CD4-positive, alpha-beta T cell (primary cell): ENCODE measurements around the gene FNDC3A. TPM values are rescaled to one million over a fixed set of nuclear protein-coding genes. Genes with fewer than 3 reads are reported as not detected.

Source experiments
- ATAC-seq: fragments of 200-7000 bp; cut with Tn5 transposase; one replicate; pipeline ENCODE4 v1.10.0; 2022; ENCODE audit warnings: mild to moderate bottlenecking; ENCODE audit not compliant: poor library complexity
- CTCF ChIA-PET: fragments of 350-600 bp; sonication (Branson Sonifier 250); formaldehyde crosslinking; loops from one replicate; lab custom pipeline; 2021; ENCODE audit warnings: antibody characterized with exemption, inconsistent platforms; lab: Charles Lee
- POLR2A ChIA-PET: fragments of 350-600 bp; sonication (Branson Sonifier 250); formaldehyde crosslinking; loops from one replicate; lab custom pipeline; 2021; ENCODE audit warnings: antibody characterized with exemption, inconsistent platforms; lab: Charles Lee
- DNase-seq, 14 experiments: peaks; one replicate each; pipeline ENCODE4 v3.0.0-alpha.2; 2013 to 2020; ENCODE audit warnings: mixed read lengths in 2 of 14
- H3K27ac ChIP-seq, 2 donors: one replicate each; pipeline versions ENCODE4 v1.5.1 to v1.7.0; 2013; ENCODE audit warnings: low read length in 2 of 2, low read depth in 1 of 2, mild to moderate bottlenecking in 1 of 2
- H3K27me3 ChIP-seq, 2 experiments: 1 replicate in 1 of 2; 2 replicates in 1 of 2; pipeline versions ENCODE4 v1.6.1 to v1.7.0; 2013; ENCODE audit warnings: low read length in 2 of 2, control low read depth in 1 of 2, mild to moderate bottlenecking in 1 of 2, moderate library complexity in 1 of 2; ENCODE audit not compliant: insufficient read depth in 2 of 2, control insufficient read depth in 1 of 2
- H3K36me3 ChIP-seq: one replicate; pipeline ENCODE4 v1.6.1; 2013; ENCODE audit warnings: low read length, control low read depth; ENCODE audit not compliant: insufficient read depth
- H3K4me1 ChIP-seq: one replicate; pipeline ENCODE4 v1.6.1; 2013; ENCODE audit warnings: low read length, control low read depth; ENCODE audit not compliant: insufficient read depth
- H3K4me3 ChIP-seq: one replicate; pipeline ENCODE4 v1.5.1; 2013; ENCODE audit warnings: mild to moderate bottlenecking, low read length, moderate library complexity
- H3K9me3 ChIP-seq, 2 experiments: 1 replicate in 1 of 2; 2 replicates in 1 of 2; pipeline versions ENCODE4 v1.6.1 to v1.7.0; 2013; ENCODE audit warnings: low read length in 2 of 2, mild to moderate bottlenecking in 2 of 2, control low read depth in 1 of 2, moderate library complexity in 1 of 2; ENCODE audit not compliant: control insufficient read depth in 1 of 2, insufficient read depth in 1 of 2
- H3K27ac Mint-ChIP-seq: one replicate; pipeline ENCODE4 v1.8.0; 2020; ENCODE audit warnings: mixed read lengths
- H3K27me3 Mint-ChIP-seq: one replicate; pipeline ENCODE4 v1.8.0; 2021; ENCODE audit warnings: mixed read lengths
- H3K36me3 Mint-ChIP-seq: one replicate; pipeline ENCODE4 v1.8.0; 2021; ENCODE audit warnings: low read depth, mixed read lengths
- H3K4me1 Mint-ChIP-seq: one replicate; pipeline ENCODE4 v1.8.0; 2021; ENCODE audit warnings: low read depth, mixed read lengths
- H3K4me3 Mint-ChIP-seq: one replicate; pipeline ENCODE4 v1.8.0; 2020; ENCODE audit warnings: mild to moderate bottlenecking, mixed read lengths
- H3K9me3 Mint-ChIP-seq: one replicate; pipeline ENCODE4 v1.8.0; 2020; ENCODE audit warnings: mixed read lengths
- intact Hi-C, 2 experiments: fragments of 100-400 bp; cut with DNase I in 1 of 2; cut with micrococcal nuclease in 1 of 2; formaldehyde crosslinking; loops; one replicate each; pipeline versions ENCODE4 v1.15.1 to v1.9.0; 2023 to 2025; cut with DNase I, micrococcal nuclease
- total RNA-seq, 174 experiments: library from RNA in 2 of 174; stranded (reverse) in 2 of 174; gene quantifications; one replicate each; pipeline ENCODE4 v1.2.3 and lab custom pipeline; 2021 to 2026
- TF ChIP-seq, protein P1 (sequence below): fragments of 200-600 bp; IDR thresholded peaks from one replicate; pipeline ENCODE4 v1.8.0; 2022; ENCODE audit warnings: antibody characterized with exemption, mild to moderate bottlenecking

Gene FNDC3A
- total RNA-seq, 2 experiments from 2014 or later = 27.7 to 28.6 TPM

DNA sequence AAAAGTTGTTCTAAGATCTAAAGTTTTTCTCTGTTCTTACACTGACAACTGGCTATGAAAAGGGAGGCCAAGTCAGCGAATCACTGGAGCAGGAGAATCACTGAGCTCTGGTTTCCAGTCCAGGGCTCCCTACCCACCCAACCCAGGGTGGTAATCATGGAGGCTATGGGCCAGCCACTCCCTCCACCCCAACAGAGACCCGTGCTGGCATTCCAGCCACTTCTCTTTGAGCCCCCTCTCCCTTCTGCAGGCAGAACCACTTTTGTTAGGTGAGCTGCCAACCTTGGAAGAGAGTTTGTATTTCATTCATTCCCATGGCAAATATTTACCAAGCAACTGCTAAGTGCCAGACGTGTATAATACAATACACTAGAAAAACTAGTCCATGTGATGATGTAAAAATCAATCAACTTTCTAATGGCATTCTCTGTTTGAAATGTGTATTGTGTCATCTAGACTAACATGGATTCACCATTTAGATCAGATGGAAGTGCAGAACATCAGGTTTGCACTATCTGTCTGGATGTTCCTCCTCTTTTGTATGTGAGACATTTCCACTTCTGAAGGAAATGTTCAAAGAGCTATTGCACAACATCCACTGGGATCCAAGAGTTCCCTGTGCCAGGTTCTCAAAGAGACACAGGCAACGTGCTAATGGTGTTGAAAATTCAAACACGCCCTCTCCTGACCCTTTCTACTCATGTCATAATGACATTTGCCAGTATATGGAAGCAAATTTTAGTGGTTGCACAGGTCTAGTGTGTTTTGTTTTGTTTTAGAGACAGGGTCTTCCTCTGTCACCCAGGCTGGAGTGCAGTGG, 249.7 kb downstream of the FNDC3A start:
- ChIA-PET CTCF (interaction anchor here (1.5 kb wide), 1 partner anchor 10 kb away, joined by 3 read pairs; no protein-coding TSS in a partner anchor), POLR2A (interaction anchor here (1.0 kb wide), 1 partner anchor 20 kb away, joined by 4 read pairs; no protein-coding TSS in a partner anchor)
- no peaks in the 10 kb centered on the region for H3K9me3 Mint-ChIP-seq
- TF ChIP-seq, protein P1, sequence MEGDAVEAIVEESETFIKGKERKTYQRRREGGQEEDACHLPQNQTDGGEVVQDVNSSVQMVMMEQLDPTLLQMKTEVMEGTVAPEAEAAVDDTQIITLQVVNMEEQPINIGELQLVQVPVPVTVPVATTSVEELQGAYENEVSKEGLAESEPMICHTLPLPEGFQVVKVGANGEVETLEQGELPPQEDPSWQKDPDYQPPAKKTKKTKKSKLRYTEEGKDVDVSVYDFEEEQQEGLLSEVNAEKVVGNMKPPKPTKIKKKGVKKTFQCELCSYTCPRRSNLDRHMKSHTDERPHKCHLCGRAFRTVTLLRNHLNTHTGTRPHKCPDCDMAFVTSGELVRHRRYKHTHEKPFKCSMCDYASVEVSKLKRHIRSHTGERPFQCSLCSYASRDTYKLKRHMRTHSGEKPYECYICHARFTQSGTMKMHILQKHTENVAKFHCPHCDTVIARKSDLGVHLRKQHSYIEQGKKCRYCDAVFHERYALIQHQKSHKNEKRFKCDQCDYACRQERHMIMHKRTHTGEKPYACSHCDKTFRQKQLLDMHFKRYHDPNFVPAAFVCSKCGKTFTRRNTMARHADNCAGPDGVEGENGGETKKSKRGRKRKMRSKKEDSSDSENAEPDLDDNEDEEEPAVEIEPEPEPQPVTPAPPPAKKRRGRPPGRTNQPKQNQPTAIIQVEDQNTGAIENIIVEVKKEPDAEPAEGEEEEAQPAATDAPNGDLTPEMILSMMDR = no peak
- Histone ChIP-seq H3K27me3 (peaks cover 22 to 28% of the 10 kb centered on the region in 2 experiments), H3K4me1 (peaks cover 3% of the 10 kb centered on the region), H3K9me3 (peaks cover 0 to 7% of the 10 kb centered on the region in 2 experiments), H3K27ac (no peak overlapping the region), H3K36me3 (no peaks in the 10 kb centered on the region), H3K4me3 (no peak overlapping the region)
- DNase-seq = no peak
- H3K4me3 Mint-ChIP-seq = no peak overlapping the region
- ATAC-seq = no peak
- intact Hi-C loops = no loop called here
- H3K36me3 Mint-ChIP-seq = no peaks in the 10 kb centered on the region
- no peak overlapping the region for H3K27ac Mint-ChIP-seq
- H3K4me1 Mint-ChIP-seq = peaks cover 4% of the 10 kb centered on the region
- H3K27me3 Mint-ChIP-seq = peaks cover 44% of the 10 kb centered on the region

DNA sequence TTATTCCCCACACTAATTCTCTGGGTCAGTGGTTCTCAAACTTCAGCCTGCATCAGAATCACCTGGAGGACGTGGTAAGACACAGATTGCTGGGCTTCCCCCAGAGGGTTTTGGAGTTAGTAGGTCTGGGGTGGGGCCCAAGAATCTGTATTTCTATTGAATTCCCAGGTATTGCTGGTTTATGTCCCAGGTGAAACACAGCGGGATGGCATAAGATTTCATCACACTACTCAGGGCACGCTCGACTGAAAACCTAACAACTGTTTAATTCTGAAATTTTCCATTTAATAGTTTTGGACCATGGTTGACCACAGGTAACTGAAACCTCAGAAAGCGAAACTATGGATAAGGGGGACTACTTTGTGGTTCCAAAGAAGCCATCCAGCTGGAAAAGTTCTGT, 250.9 kb downstream of the FNDC3A start:
- no peaks in the 10 kb centered on the region for H3K9me3 Mint-ChIP-seq
- no peaks in the 10 kb centered on the region for H3K36me3 Mint-ChIP-seq
- intact Hi-C loops = no loop called here

DNA sequence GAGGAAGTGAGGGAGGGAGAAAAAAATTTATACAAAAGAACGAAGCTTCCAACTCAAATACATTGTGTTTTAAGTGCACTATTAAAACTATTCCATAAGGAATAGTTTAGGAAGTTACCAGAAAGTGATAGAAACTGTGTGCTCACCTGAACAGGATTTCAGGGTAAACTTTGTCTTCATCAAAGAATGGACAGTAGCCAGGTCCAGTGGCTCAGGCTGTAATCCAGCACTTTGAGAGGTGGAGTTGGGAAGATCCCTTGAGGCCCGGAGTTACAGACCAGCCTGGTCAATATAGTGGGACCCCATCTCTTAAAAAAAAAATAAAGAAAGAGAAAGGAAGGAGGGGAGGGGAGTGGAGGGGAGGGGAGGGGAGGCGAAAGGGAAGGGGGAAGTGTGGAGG, 259.0 kb downstream of the FNDC3A start:
- no peaks in the 10 kb centered on the region for H3K4me1 ChIP-seq
- no peaks in the 10 kb centered on the region for H3K9me3 Mint-ChIP-seq
- H3K27ac ChIP-seq = no peak overlapping the region
- ATAC-seq = no peak
- H3K4me3 ChIP-seq = no peak overlapping the region
- H3K4me3 Mint-ChIP-seq = no peak overlapping the region
- H3K4me1 Mint-ChIP-seq = no peaks in the 10 kb centered on the region
- H3K9me3 ChIP-seq = no peaks in the 10 kb centered on the region
- no peaks in the 10 kb centered on the region for H3K36me3 Mint-ChIP-seq
- peaks cover 6% of the 10 kb centered on the region for H3K27me3 Mint-ChIP-seq
- intact Hi-C loops = no loop called here
- CTCF ChIA-PET = no interaction called here
- no peak for DNase-seq
- no peaks in the 10 kb centered on the region for H3K36me3 ChIP-seq
- TF ChIP-seq, protein P1 = no peak
- H3K27ac Mint-ChIP-seq = no peak overlapping the region
- no peaks in the 10 kb centered on the region for H3K27me3 ChIP-seq
- POLR2A ChIA-PET = no interaction called here

More for the DNA sequence above, 250.9 kb downstream of the FNDC3A start:
- Mint-ChIP-seq H3K27ac (no peak overlapping the region), H3K27me3 (peaks cover 39% of the 10 kb centered on the region), H3K4me3 (no peak overlapping the region), H3K4me1 (no peaks in the 10 kb centered on the region)
- no peak for DNase-seq
- H3K27ac ChIP-seq = no peak overlapping the region
- no peaks in the 10 kb centered on the region for H3K36me3 ChIP-seq
- TF ChIP-seq, protein P1 = no peak
- ATAC-seq = no peak
- H3K9me3 ChIP-seq = no peaks in the 10 kb centered on the region
- ChIA-PET POLR2A (no interaction called here), CTCF (no interaction called here)
- H3K4me1 ChIP-seq = no peaks in the 10 kb centered on the region
- no peak overlapping the region for H3K4me3 ChIP-seq
- peaks cover 16 to 17% of the 10 kb centered on the region in 2 experiments for H3K27me3 ChIP-seq
